Measurements from ENCODE around the gene LHX4. TPM values are rescaled to one million over a fixed set of nuclear protein-coding genes. Genes with fewer than 3 reads are reported as not detected.
A peak's percentile ranks its signal among the peaks of the same experiment; 100 is the strongest.

The LHX4 gene
- total and polyA plus RNA-seq, 2 of the 8 experiments (the other 6 are each of a cell fraction or from before 2014, with no cell fraction given), result 0.85 to 4.9 TPM

- ChIA-PET CTCF (ENCODE audit: partially characterized antibody) (interaction anchor here (0.8 to 17.1 kb wide), 16 partner anchors 8 to 228 kb away, joined by 3 to 244 read pairs (median 22); partner anchors contain the start of gene LHX4), POLR2A (ENCODE audit: partially characterized antibody) (no interaction called here)
- Histone ChIP-seq H3K4me2 (ENCODE audit: insufficient read depth in 1 of 2, low read depth in 2 of 2, low read length in 2 of 2) (no peak overlapping the region), H3K23me2 (ENCODE audit: low read depth, low read length) (peaks cover 3% of the 10 kb centered on the region; the same call in 1 of the 2 replicates), H3K9me3 (ENCODE audit: insufficient read depth in 2 of 2, low read depth in 1 of 2, low read length in 1 of 2) (no peaks in the 10 kb centered on the region), H3K18ac (ENCODE audit: extremely low read depth, low read length) (no peak overlapping the region; the same call in 1 of the 2 replicates), H3K23ac (ENCODE audit: insufficient read length) (no peak overlapping the region), H2BK20ac (ENCODE audit: low read length) (no peak overlapping the region), H3K56ac (replicated peaks; ENCODE audit: insufficient read length, low read depth, low read length) (no peak overlapping the region), H3K79me1 (ENCODE audit: low read depth, low read length) (no peaks in the 10 kb centered on the region), H3K36me3 (ENCODE audit: control insufficient read depth in 2 of 4, insufficient read depth in 4 of 4, low read length in 3 of 4) (no peaks in the 10 kb centered on the region), H3K27ac (ENCODE audit: low read depth, low read length) (no peak overlapping the region), H4K8ac (ENCODE audit: extremely low read depth, insufficient read depth, low read length) (no peak overlapping the region), H3K4ac (replicated peaks; ENCODE audit: insufficient read length, low read depth, low read length) (no peak overlapping the region), H3K27me3 (replicated peaks in 1 of 4; ENCODE audit: control insufficient read depth in 3 of 4, extremely low read depth in 1 of 4, insufficient read depth in 3 of 4, low read length in 3 of 4) (no peaks in the 10 kb centered on the region; a peak in 1 of 7 replicates), H2BK5ac (ENCODE audit: low read depth, low read length) (no peak overlapping the region), H2BK12ac (ENCODE audit: low read depth, low read length) (no peak overlapping the region), H4K5ac (ENCODE audit: insufficient read length, low read depth, low read length) (no peak overlapping the region), H3K79me2 (ENCODE audit: control insufficient read depth in 1 of 2, insufficient read depth in 2 of 2, low read length in 2 of 2) (no peaks in the 10 kb centered on the region), H4K91ac (replicated peaks; ENCODE audit: insufficient read length, low read length) (no peak overlapping the region), H2AK5ac (ENCODE audit: low read depth, low read length) (0 out of 2 replicates have a peak overlapping the region, but pooled peaks have one; percentile 100), H2AFZ (ENCODE audit: low read length) (no peak overlapping the region), H3K4me1 (replicated peaks in 1 of 4; ENCODE audit: control insufficient read depth in 3 of 4, insufficient read depth in 4 of 4, low read length in 3 of 4) (peaks cover 7 to 28% (median 17%) of the 10 kb centered on the region in 4 experiments), H3K9ac (replicated peaks in 1 of 4; ENCODE audit: extremely low read depth in 1 of 4, low read depth in 3 of 4, low read length in 3 of 4) (no peak overlapping the region), H2BK120ac (replicated peaks; ENCODE audit: low read depth, low read length) (no peak overlapping the region), H3K14ac (ENCODE audit: insufficient read length) (no peak overlapping the region), H3K4me3 (ENCODE audit: extremely low read depth in 1 of 4, insufficient read depth in 2 of 4, low read depth in 3 of 4, low read length in 4 of 4) (no peak overlapping the region), H2BK15ac (ENCODE audit: low read length) (no peak overlapping the region), H4K20me1 (replicated peaks in 1 of 2; ENCODE audit: control insufficient read depth in 1 of 2, insufficient read depth in 2 of 2, low read length in 2 of 2) (peaks cover 0 to 2% of the 10 kb centered on the region in 2 experiments)
- no peak for FAIRE-seq
- 87% methylated on average over 13 of the region's 16 CpGs; no CpG with 5 or more reads in 1 of the 2 experiments for WGBS, 2 experiments (ENCODE audit: extremely low coverage in 1 of 2, insufficient coverage in 1 of 2, insufficient read length in 1 of 2, insufficient replicate concordance in 2 of 2, low coverage in 1 of 2, low lambda C conversion rate in 2 of 2, missing lambda C conversion rate in 1 of 2)
- no peak for DNase-seq (ENCODE audit: low read depth in 1 of 2, low spot score in 2 of 2)
- TF ChIP-seq TAF7 (optimal IDR thresholded peaks at IDR 0.05; ENCODE audit: borderline replicate concordance, low read depth, low read length), result no peak
- TF ChIP-seq USF2 (IDR thresholded peaks at IDR 0.05; ENCODE audit: low read length), result no peak
- TF ChIP-seq NANOG (IDR thresholded peaks at IDR 0.05; ENCODE audit: insufficient read depth, low read depth, low read length, poor library complexity, severe bottlenecking), result no peak
- no peak for TF ChIP-seq JUND (IDR thresholded peaks at IDR 0.05; ENCODE audit: low read length)
- no peak for TF ChIP-seq CBX8 (IDR thresholded peaks at IDR 0.05; ENCODE audit: borderline replicate concordance, low read depth, low read length)
- TF ChIP-seq SP1 (IDR thresholded peaks at IDR 0.05; ENCODE audit: low read depth, low read length), result no peak
- no peak for TF ChIP-seq SIX5 (IDR thresholded peaks at IDR 0.05; ENCODE audit: low read depth, low read length)
- no peak for TF ChIP-seq EP300 (IDR thresholded peaks at IDR 0.05; ENCODE audit: borderline replicate concordance in 1 of 2, low read depth in 2 of 2, low read length in 2 of 2)
- no peak for TF ChIP-seq CBX5 (IDR thresholded peaks at IDR 0.05; ENCODE audit: low read depth, low read length)
- no peak for TF ChIP-seq YY1 (IDR thresholded peaks at IDR 0.05; ENCODE audit: low read depth, low read length)
- TF ChIP-seq TAF1 (IDR thresholded peaks at IDR 0.05; ENCODE audit: low read depth, low read length), result no peak
- no peak for TF ChIP-seq ZNF274 (IDR thresholded peaks at IDR 0.05; ENCODE audit: borderline replicate concordance, extremely low read depth, low read length)
These were observed 20.9 kb downstream of the LHX4 start for GRCh38 chr1:180250883-180251509.

Measured in H1 (cell line).